HCT116 (cell line): ENCODE data around the gene CELF2. TPM values are rescaled to one million over a fixed set of nuclear protein-coding genes. Genes with fewer than 3 reads are reported as not detected.

ENCODE experiments used
- ATAC-seq: fragments of 200-7000 bp; cut with Tn5 transposase; 2 replicates; pipeline ENCODE4 v1.9.1; 2020; ENCODE audit warnings: mild to moderate bottlenecking, moderate library complexity
- BruUV-seq: library from RNA; stranded (reverse); fragments of 400-500 nt; replicated peaks from 2 replicates; lab custom pipeline; 2021; lab: Mats Ljungman, UMichigan
- CTCF ChIA-PET: fragments of 300-600 bp; sonication (Branson Sonifier 250); formaldehyde crosslinking; loops from one replicate; lab custom pipeline; 2021; ENCODE audit warnings: antibody characterized with exemption; lab: Charles Lee
- POLR2A ChIA-PET: fragments of 300-600, 350-600 bp; sonication (Branson Sonifier 250); formaldehyde crosslinking; loops from one replicate; lab custom pipeline; 2021; ENCODE audit warnings: antibody characterized with exemption; lab: Charles Lee
- RAD21 ChIA-PET, 2 experiments: fragments of 300-600 bp; sonication (Branson Sonifier 250); formaldehyde crosslinking; loops; one replicate each; lab custom pipeline; 2023; ENCODE audit warnings: low total read pairs in 2 of 2; ENCODE audit not compliant: uncharacterized antibody in 2 of 2, unreplicated experiment in 2 of 2, low non-redundant PET in 1 of 2; lab: Charles Lee
- DNase-seq: peaks from one replicate; pipeline ENCODE4 v3.0.0-alpha.2; 2010; ENCODE audit warnings: low read depth, low spot score
- H2AFZ ChIP-seq: fragments of 200-600 bp; shearing (Covaris generic), sonication (generic); 2 replicates; pipeline ENCODE4 v1.6.1; 2017; ENCODE audit warnings: low read depth, mixed run types, mixed read lengths, antibody characterized with exemption, low read length; ENCODE audit not compliant: poor library complexity, severe bottlenecking
- H3K27ac ChIP-seq: 2 replicates; pipeline ENCODE4 v1.5.1; 2012; ENCODE audit warnings: low read depth, low read length
- H3K27me3 ChIP-seq: fragments of 200-600 bp; sonication (generic); 2 replicates; pipeline ENCODE4 v1.6.1; 2016; ENCODE audit warnings: mixed run types, low read length, mixed read lengths; ENCODE audit not compliant: insufficient read depth
- H3K36me3 ChIP-seq, 2 experiments: fragments of 200-500 bp in 1 of 2; fragments of 200-600 bp in 1 of 2; sonication (Bioruptor generic) in 1 of 2; sonication (generic) in 1 of 2; 2 replicates each; pipeline versions ENCODE4 v1.5.1 to v1.6.1; 2014 to 2016; ENCODE audit warnings: low read length in 2 of 2, inconsistent platforms in 1 of 2, mixed read lengths in 1 of 2, mixed run types in 1 of 2; ENCODE audit not compliant: insufficient read depth in 2 of 2, control insufficient read depth in 1 of 2
- H3K4me1 ChIP-seq, 2 experiments: fragments of 200-600 bp in 1 of 2; sonication (generic) in 1 of 2; 2 replicates each; pipeline versions ENCODE4 v1.5.1 to v1.6.1; 2012 to 2017; ENCODE audit warnings: low read length in 2 of 2, inconsistent platforms in 1 of 2, mild to moderate bottlenecking in 1 of 2, mixed read lengths in 1 of 2, mixed run types in 1 of 2, moderate library complexity in 1 of 2; ENCODE audit not compliant: insufficient read depth in 2 of 2, control insufficient read depth in 1 of 2
- H3K4me2 ChIP-seq: fragments of 200-600 bp; sonication (generic); 2 replicates; pipeline ENCODE4 v1.6.1; 2017; ENCODE audit warnings: mixed run types, low read length, mixed read lengths
- H3K4me3 ChIP-seq, 2 experiments: fragments of 200-600 bp in 1 of 2; sonication (generic) in 1 of 2; replicated peaks in 1 of 2; 2 replicates each; pipeline ENCODE4 v1.5.1; 2011 to 2016; ENCODE audit warnings: low read length in 2 of 2, control low read depth in 1 of 2, low read depth in 1 of 2, mild to moderate bottlenecking in 1 of 2, mixed read lengths in 1 of 2, mixed run types in 1 of 2
- H3K79me2 ChIP-seq: fragments of 200-600 bp; sonication (generic); 2 replicates; pipeline ENCODE4 v1.6.1; 2017; ENCODE audit warnings: mild to moderate bottlenecking, mixed run types, low read length, moderate library complexity, mixed read lengths; ENCODE audit not compliant: insufficient read depth
- H3K9ac ChIP-seq: fragments of 200-600 bp; sonication (generic); 2 replicates; pipeline ENCODE4 v1.6.1; 2016; ENCODE audit warnings: low read length, mixed read lengths
- H3K9me2 ChIP-seq: fragments of 200-600 bp; sonication (generic), shearing (Covaris generic); 2 replicates; pipeline ENCODE4 v1.6.1; 2017; ENCODE audit warnings: mixed run types, mild to moderate bottlenecking, moderate library complexity; ENCODE audit not compliant: insufficient read depth
- H3K9me3 ChIP-seq, 2 experiments: fragments of 200-500 bp in 1 of 2; fragments of 200-600 bp in 1 of 2; sonication (Bioruptor generic) in 1 of 2; sonication (generic) in 1 of 2; 2 replicates each; pipeline ENCODE4 v1.6.1; 2014 to 2017; ENCODE audit warnings: low read length in 2 of 2, mixed read lengths in 2 of 2, inconsistent platforms in 1 of 2, low read depth in 1 of 2, mild to moderate bottlenecking in 1 of 2, mixed run types in 1 of 2, moderate library complexity in 1 of 2; ENCODE audit not compliant: control insufficient read depth in 1 of 2, insufficient read depth in 1 of 2
- H4K20me1 ChIP-seq: fragments of 200-600 bp; sonication (generic), shearing (Covaris generic); 2 replicates; pipeline ENCODE4 v1.6.1; 2017; ENCODE audit warnings: mixed run types, mild to moderate bottlenecking, moderate library complexity; ENCODE audit not compliant: insufficient read depth
- CBX3 ChIP-seq: IDR thresholded peaks from 2 replicates; pipeline ENCODE4 v1.6.1; 2012; ENCODE audit warnings: low read depth
- CTCF ChIP-seq, 3 experiments: fragments of 200-600 bp in 1 of 3; sonication (generic) in 1 of 3; IDR thresholded peaks in 2 of 3; conservative IDR thresholded peaks in 1 of 3; 2 replicates each; pipeline ENCODE4 v1.5.1; 2012 to 2017; ENCODE audit warnings: low read depth in 2 of 3, low read length in 2 of 3, antibody characterized with exemption in 1 of 3, borderline replicate concordance in 1 of 3, control low read depth in 1 of 3, mild to moderate bottlenecking in 1 of 3, mixed read lengths in 1 of 3, mixed run types in 1 of 3, moderate library complexity in 1 of 3; ENCODE audit not compliant: insufficient read depth in 1 of 3
- ELF1 ChIP-seq: IDR thresholded peaks from 2 replicates; pipeline ENCODE4 v1.6.1; 2012; ENCODE audit warnings: low read depth, borderline replicate concordance
- JUND ChIP-seq: IDR thresholded peaks from 2 replicates; pipeline ENCODE4 v1.6.1; 2012
- MAX ChIP-seq: IDR thresholded peaks from 2 replicates; pipeline ENCODE4 v1.6.1; 2012
- POLR2AphosphoS5 ChIP-seq: IDR thresholded peaks from 2 replicates; pipeline ENCODE4 v1.6.1; 2011; ENCODE audit warnings: mild to moderate bottlenecking, low read depth, low read length, moderate library complexity
- REST ChIP-seq: IDR thresholded peaks from 2 replicates; pipeline ENCODE4 v1.6.1; 2012; ENCODE audit warnings: low read depth
- SIN3A ChIP-seq: IDR thresholded peaks from 2 replicates; pipeline ENCODE4 v1.6.1; 2012; ENCODE audit warnings: low read depth
- SP1 ChIP-seq: IDR thresholded peaks from 2 replicates; pipeline ENCODE4 v1.6.1; 2012; ENCODE audit warnings: low read depth
- TCF7L2 ChIP-seq: IDR thresholded peaks from 2 replicates; pipeline ENCODE4 v1.7.0; 2011; ENCODE audit warnings: borderline replicate concordance, inconsistent platforms; ENCODE audit not compliant: insufficient read depth, insufficient read length; ENCODE audit errors: extremely low read depth
- YY1 ChIP-seq: IDR thresholded peaks from 2 replicates; pipeline ENCODE4 v1.6.1; 2011; ENCODE audit warnings: low read length, low read depth, moderate library complexity, mild to moderate bottlenecking; ENCODE audit not compliant: insufficient replicate concordance; ENCODE audit errors: extremely low read depth
- ZFX ChIP-seq: fragments of 450-650 bp; IDR thresholded peaks from 2 replicates; pipeline ENCODE4 v1.6.1; 2017
- intact Hi-C: fragments of 100-400 bp; cut with micrococcal nuclease; formaldehyde crosslinking; loops from 2 replicates; pipeline ENCODE4 v1.10.0; 2022
- total RNA-seq: library from RNA; stranded (reverse); gene quantifications from one replicate; pipeline ENCODE4 v1.2.1, GENCODE V29; 2021; ENCODE audit not compliant: unreplicated experiment

CELF2 gene
- total RNA-seq, 1 experiment from 2014 or later: 0.66 TPM

- RAD21 ChIA-PET: no interaction called here
- intact Hi-C loops: no loop called here
- BruUV-seq: no TSS peak
Observed at GRCh38 chr10:11301571-11302111, 284.0 kb downstream of the CELF2 start.

More at GRCh38 chr10:11301571-11302111, 284.0 kb downstream of the CELF2 start:
- Histone ChIP-seq H3K27ac (no peak overlapping the region), H3K79me2 (no peaks in the 10 kb centered on the region), H3K9ac (no peak overlapping the region), H3K4me3 (no peak overlapping the region), H3K9me3 (no peaks in the 10 kb centered on the region), H3K36me3 (no peaks in the 10 kb centered on the region), H4K20me1 (no peaks in the 10 kb centered on the region), H3K4me1 (no peaks in the 10 kb centered on the region), H2AFZ (no peak overlapping the region), H3K4me2 (no peak overlapping the region), H3K9me2 (no peaks in the 10 kb centered on the region), H3K27me3 (no peaks in the 10 kb centered on the region)
- ChIA-PET CTCF (no interaction called here), POLR2A (no interaction called here)
- no peak for ATAC-seq
- no peak for TF ChIP-seq ZFX
- no peak for TF ChIP-seq SIN3A
- no peak for TF ChIP-seq TCF7L2
- no peak for TF ChIP-seq YY1
- TF ChIP-seq CTCF (IDR thresholded peaks at IDR 0.05 in 2 of 3, conservative IDR thresholded peaks at IDR 0.05 in 1 of 3; ENCODE audit: borderline replicate concordance in 1 of 3, insufficient read depth in 1 of 3, low read depth in 2 of 3, low read length in 2 of 3): no peak
- no peak for TF ChIP-seq REST
- TF ChIP-seq MAX: no peak
- no peak for TF ChIP-seq JUND
- no peak for TF ChIP-seq ELF1
- no peak for TF ChIP-seq POLR2AphosphoS5
- no peak for TF ChIP-seq CBX3
- TF ChIP-seq SP1: no peak
- no peak for DNase-seq
